ENCODE results near the gene C2orf42.
"Not testable (repeated sequence)": the region's sequence is repeated elsewhere in the genome, so short reads cannot be mapped to it uniquely, and the experiment has no call there.

The C2orf42 gene

DNA sequence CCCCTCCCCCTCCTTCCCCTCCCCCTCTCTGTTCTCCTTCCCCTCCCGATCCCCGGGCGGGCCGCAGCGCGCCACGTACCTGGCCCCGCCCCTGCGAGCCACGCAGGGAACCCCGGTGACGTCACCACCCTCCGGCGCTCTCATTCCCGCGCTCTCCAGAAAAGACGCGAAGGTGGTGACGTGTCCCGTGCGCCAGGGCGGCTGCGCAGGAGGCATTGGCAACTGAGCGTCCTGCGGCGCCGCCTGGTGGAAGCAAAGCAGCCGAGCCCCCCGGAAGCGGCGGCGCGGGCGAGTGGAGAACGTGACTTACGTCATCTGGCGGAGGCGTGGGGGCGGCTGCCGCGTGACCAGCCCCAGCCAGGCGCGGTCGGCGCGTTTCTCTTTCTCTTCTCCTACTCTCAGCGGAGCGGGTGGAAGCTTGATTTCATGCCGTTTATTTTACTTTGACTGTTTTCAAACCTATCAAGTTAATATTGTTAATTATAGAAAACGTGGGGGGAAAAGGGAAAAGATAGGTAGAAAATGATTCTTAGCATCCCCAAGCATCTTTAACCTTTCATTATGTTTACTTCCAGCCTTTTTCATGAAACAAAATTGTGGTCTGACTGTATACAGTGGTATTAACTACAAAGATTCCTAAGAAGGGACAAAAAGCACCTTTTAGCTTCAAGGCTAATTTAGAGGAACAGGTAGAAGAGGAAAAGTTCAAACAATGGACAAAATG is 48.1 kb downstream of the C2orf42 start:
- H3K27ac ChIP-seq (ENCODE audit: low read depth, low read length, severe bottlenecking), result peak overlapping the region; percentile 97
- peak overlapping the region; percentile 55 for H3K4me3 ChIP-seq (ENCODE audit: extremely low read depth, insufficient read depth, low read length, poor library complexity, severe bottlenecking)
- H3K9me3 ChIP-seq (ENCODE audit: control insufficient read depth, low read length), result no peaks in the 10 kb centered on the region
- H3K4me1 ChIP-seq (ENCODE audit: control insufficient read depth, insufficient read depth, low read length, poor library complexity, severe bottlenecking), result peaks cover 9% of the 10 kb centered on the region
- no peaks in the 10 kb centered on the region for H3K36me3 ChIP-seq (ENCODE audit: control insufficient read depth, insufficient read depth, low read length)
- WGBS, 2 experiments (ENCODE audit: insufficient coverage in 2 of 2), result 0 to 1% methylated on average over 19 to 37 of the region's 50 CpGs

DNA sequence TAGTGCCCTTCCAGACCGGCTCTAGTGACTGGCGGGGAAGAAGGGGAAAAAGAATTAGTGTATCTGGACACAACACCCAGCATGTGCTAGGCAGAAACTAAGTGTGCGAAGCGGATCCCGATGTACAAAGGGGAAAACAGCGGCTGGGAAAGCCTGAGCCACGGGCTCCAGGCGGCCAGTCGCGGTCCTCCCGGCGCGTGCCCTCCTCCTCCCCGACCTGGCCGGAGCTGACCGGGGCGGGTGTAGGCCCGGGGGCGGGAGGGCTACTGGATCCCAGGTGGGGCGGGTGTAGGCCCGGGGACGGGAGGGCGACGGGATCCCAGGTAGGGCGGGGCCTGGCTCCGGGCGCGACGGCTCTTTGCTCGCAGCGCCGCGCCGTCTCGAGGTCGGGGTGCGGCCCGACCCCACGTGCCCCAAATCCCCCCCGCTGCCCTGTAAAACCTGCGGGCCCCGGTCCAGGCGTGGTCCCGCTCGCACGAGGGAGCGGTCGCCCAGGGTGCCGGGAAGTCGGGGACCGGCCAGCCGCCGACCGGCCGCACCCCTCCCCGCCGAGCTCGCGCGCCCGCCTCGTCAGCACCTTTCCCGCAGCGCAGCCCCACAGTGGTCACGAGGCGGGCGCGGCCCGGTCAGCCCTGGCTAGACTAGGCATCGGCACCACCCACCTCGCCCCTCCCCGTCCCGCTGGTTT is 48.8 kb downstream of the C2orf42 start:
- 4% methylated on average over 44 to 51 of the region's 73 CpGs for WGBS, 2 experiments (ENCODE audit: insufficient coverage in 2 of 2)
- Histone ChIP-seq H3K4me3 (ENCODE audit: extremely low read depth, insufficient read depth, low read length, poor library complexity, severe bottlenecking) (peak overlapping the region; percentile 55), H3K9me3 (ENCODE audit: control insufficient read depth, low read length) (no peaks in the 10 kb centered on the region), H3K36me3 (ENCODE audit: control insufficient read depth, insufficient read depth, low read length) (no peaks in the 10 kb centered on the region), H3K27ac (ENCODE audit: low read depth, low read length, severe bottlenecking) (peak overlapping the region; percentile 97), H3K4me1 (ENCODE audit: control insufficient read depth, insufficient read depth, low read length, poor library complexity, severe bottlenecking) (peaks cover 9% of the 10 kb centered on the region)

DNA sequence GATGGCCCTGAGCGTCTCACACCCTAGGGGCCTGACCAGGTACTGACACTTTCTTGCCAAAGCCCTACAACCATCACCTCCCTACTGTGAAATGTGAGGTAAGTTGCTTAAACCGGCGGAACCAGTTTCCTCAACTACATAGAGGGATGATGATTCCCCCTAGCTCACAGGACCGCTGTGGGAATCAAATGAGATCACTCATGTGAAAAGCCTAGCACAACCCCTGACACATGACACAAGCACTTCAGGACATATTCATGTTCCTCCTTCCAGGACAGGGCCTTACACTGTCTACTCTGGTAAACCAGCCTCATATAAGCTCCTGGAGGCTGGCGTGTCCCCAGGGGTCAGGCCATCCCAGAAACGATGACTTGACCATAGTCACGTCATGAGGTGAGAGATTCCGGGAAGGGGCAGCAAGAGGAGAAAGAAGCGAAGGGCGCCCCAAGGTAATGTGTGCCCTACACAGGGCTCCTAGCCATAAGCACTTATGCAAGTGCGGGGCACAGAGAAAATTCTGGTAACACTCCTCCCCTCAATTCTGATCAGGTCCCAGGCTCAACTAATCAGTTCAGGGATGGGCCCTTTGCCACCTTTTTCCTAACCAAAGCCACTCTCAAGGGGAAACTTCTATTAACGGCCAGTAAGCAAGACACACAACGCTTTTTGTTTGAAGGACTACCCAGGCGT is 49.5 kb downstream of the C2orf42 start:
- Histone ChIP-seq H3K4me1 (ENCODE audit: control insufficient read depth, insufficient read depth, low read length, poor library complexity, severe bottlenecking) (peaks cover 10% of the 10 kb centered on the region), H3K4me3 (ENCODE audit: extremely low read depth, insufficient read depth, low read length, poor library complexity, severe bottlenecking) (peak overlapping the region; percentile 55), H3K27ac (ENCODE audit: low read depth, low read length, severe bottlenecking) (peak overlapping the region; percentile 97), H3K9me3 (ENCODE audit: control insufficient read depth, low read length) (no peaks in the 10 kb centered on the region), H3K36me3 (ENCODE audit: control insufficient read depth, insufficient read depth, low read length) (no peaks in the 10 kb centered on the region)
- WGBS, 2 experiments (ENCODE audit: insufficient coverage in 2 of 2), result 50 to 62% methylated on average over 10 of the region's 14 CpGs

DNA sequence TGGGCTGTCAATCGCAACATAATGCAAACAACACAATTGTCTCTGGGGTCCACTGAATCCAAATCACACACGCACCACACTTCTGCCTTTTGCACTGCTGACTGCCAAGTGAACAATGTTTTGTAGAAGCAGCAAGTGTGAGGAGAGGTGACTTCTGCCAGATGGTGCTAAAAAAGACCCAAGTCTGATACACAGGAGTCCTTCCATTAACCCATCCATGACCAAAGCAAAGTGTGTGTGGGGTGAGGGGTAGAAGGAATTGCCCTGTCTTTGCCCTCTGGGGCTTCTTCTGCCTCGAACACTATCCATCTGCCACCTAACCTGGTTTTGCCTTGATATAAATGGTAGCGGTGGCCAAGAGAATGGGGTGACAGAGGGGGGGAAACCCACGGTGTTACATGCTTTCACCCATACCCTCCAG is 50.0 kb downstream of the C2orf42 start:
- Histone ChIP-seq H3K9me3 (ENCODE audit: control insufficient read depth, low read length) (no peaks in the 10 kb centered on the region), H3K36me3 (ENCODE audit: control insufficient read depth, insufficient read depth, low read length) (no peaks in the 10 kb centered on the region), H3K4me3 (ENCODE audit: extremely low read depth, insufficient read depth, low read length, poor library complexity, severe bottlenecking) (no peak overlapping the region), H3K4me1 (ENCODE audit: control insufficient read depth, insufficient read depth, low read length, poor library complexity, severe bottlenecking) (peaks cover 16% of the 10 kb centered on the region), H3K27ac (ENCODE audit: low read depth, low read length, severe bottlenecking) (no peak overlapping the region)
- WGBS, 2 experiments (ENCODE audit: insufficient coverage in 2 of 2), result 91 to 93% methylated on average over 1 to 3 of the region's 5 CpGs

DNA sequence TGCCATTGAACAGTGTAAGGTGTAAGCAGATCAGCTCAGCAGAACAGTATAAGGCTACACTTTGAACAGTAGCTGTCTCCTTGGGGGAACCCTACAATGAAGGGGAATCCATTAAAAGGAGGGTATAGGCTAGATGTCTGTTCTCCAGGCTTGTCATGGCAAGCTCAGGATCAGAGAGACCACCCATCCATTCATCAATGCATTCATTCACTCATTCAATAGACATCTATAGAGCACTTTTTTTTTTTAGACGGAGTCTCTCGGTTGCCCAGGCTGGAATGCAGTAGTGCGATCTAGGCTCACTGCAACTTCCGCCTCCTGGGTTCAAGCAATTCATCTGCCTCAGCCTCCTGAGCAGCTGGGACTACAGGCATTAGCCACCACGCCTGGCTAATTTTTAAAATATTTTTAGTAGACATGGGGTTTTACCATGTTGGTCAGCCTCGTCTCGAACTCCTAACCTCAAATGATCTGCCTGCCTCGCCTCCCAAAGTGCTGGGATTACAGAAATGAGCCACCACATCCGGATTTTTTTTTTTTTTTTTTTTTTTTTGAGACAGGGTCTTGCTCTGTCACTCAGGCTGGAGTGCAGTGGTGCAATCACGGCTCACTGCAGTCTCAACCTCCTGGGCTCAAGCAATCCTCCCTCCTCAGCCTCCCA is 56.4 kb downstream of the C2orf42 start:
- Histone ChIP-seq H3K4me1 (ENCODE audit: control insufficient read depth, insufficient read depth, low read length, poor library complexity, severe bottlenecking) (peaks cover 31% of the 10 kb centered on the region), H3K27ac (ENCODE audit: low read depth, low read length, severe bottlenecking) (peak overlapping the region; percentile 88)
- WGBS, 2 experiments (ENCODE audit: insufficient coverage in 2 of 2), result 90 to 97% methylated on average over 5 to 6 of the region's 10 CpGs
- H3K36me3 ChIP-seq (ENCODE audit: control insufficient read depth, insufficient read depth, low read length); H3K9me3 ChIP-seq (ENCODE audit: control insufficient read depth, low read length); H3K4me3 ChIP-seq (ENCODE audit: extremely low read depth, insufficient read depth, low read length, poor library complexity, severe bottlenecking): not testable (repeated sequence)

DNA sequence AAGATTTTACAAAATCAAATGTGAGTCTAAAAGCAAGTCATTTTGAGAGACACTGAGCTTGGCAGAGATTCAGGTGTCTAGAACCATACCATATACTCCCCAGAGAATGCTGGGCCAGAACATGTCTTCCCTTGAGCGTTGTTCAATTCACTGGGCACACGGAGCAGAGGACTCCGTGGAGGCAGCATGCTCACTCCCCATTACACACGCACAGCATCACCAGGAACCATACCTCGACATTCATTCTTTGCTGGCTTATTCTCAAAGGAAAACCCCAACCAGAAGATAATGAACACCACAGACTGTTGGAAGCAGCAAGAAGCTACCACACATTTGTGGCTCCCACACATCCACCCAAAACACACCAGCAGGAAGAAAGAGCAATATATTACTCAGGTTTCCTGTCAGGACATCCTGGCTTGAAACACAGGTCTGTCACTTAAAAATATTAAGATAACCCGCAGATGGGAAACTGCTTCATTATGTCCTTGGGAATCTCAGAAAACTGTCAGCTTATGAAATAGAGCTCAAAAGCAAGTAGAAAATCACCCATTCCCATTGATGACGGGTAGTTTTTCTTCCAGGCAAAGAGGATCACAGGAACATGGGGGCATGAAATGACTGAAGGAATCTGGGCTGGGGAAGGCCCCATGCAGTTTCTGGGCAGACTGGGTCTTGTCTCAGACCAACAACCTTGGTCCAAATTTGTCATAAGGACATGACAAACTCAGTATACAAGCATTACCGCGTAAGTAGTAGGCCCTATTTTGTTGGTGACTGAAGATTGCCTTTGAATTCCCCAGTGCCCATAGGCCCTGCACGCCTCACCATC is 57.1 kb downstream of the C2orf42 start:
- peak overlapping the region; percentile 88 for H3K27ac ChIP-seq (ENCODE audit: low read depth, low read length, severe bottlenecking)
- H3K9me3 ChIP-seq (ENCODE audit: control insufficient read depth, low read length), result no peaks in the 10 kb centered on the region
- H3K36me3 ChIP-seq (ENCODE audit: control insufficient read depth, insufficient read depth, low read length), result no peaks in the 10 kb centered on the region
- H3K4me3 ChIP-seq (ENCODE audit: extremely low read depth, insufficient read depth, low read length, poor library complexity, severe bottlenecking), result no peak overlapping the region
- 96% methylated on average over 7 to 10 of the region's 10 CpGs for WGBS, 2 experiments (ENCODE audit: insufficient coverage in 2 of 2)
- H3K4me1 ChIP-seq (ENCODE audit: control insufficient read depth, insufficient read depth, low read length, poor library complexity, severe bottlenecking), result peaks cover 31% of the 10 kb centered on the region

DNA sequence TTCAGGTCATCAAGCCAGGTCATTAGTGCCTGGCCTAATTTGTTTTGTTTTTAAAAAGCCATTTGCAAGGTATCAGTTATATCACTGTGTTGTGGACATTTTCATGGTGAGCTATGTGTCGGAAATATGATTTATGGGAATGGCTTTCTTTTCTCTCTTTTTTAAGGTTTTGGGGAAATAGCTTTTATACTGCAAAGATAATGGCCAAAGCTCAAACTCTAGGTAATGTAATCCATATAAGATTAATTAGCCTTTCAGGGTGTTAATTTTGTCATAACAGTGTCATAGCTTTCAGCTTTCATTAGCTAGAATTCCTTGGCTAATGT is 57.7 kb downstream of the C2orf42 start:
- Histone ChIP-seq H3K4me1 (ENCODE audit: control insufficient read depth, insufficient read depth, low read length, poor library complexity, severe bottlenecking) (peaks cover 33% of the 10 kb centered on the region), H3K36me3 (ENCODE audit: control insufficient read depth, insufficient read depth, low read length) (no peaks in the 10 kb centered on the region), H3K9me3 (ENCODE audit: control insufficient read depth, low read length) (no peaks in the 10 kb centered on the region), H3K4me3 (ENCODE audit: extremely low read depth, insufficient read depth, low read length, poor library complexity, severe bottlenecking) (no peak overlapping the region), H3K27ac (ENCODE audit: low read depth, low read length, severe bottlenecking) (peak overlapping the region; percentile 88)
- 100% methylated on average over 1 of the region's 1 CpG; no CpG with 5 or more reads in 1 of the 2 experiments for WGBS, 2 experiments (ENCODE audit: insufficient coverage in 2 of 2)

DNA sequence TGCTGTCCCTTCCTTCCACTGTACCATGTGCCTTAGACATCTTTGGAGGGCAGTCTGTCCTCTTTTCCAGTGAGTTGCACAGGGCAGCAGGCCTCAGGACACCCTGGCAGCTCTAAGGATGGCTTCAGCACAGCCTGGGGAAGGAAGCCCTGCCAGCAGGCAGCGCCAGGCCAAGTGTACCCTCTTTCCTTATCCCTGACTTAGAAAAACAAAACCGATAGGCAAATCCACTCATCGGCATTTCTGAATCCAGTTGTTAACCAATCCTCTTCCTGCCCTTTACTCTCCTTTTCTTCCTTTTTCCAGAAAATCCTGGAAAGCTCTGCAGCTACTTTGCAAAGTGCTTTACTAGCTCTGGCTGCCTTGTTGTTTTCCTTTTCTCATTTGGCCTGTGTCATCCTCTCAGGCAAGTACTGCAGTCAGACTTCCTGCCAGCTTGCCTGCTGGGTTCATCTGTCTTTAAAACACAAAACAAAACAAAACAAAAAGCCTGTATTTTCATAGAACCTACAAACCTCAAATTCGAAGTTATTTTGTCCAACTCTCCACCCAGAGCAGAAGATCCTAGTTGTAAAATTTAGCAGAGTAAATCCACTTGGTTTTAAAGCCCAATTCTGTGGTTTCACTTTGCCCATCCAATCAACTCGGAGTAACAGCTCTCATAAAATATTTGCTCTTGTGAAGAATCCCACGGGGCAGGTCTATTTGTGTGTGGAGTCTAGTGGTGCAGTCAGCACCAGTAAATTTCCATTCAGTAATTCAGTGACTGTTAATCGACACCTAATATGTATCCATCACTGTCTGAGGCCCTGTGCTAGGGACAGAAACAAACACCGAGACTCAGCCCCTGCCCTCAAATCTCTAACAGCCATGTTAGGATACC is 58.3 kb downstream of the C2orf42 start:
- Histone ChIP-seq H3K9me3 (ENCODE audit: control insufficient read depth, low read length) (no peaks in the 10 kb centered on the region), H3K27ac (ENCODE audit: low read depth, low read length, severe bottlenecking) (peak overlapping the region; percentile 88), H3K36me3 (ENCODE audit: control insufficient read depth, insufficient read depth, low read length) (no peaks in the 10 kb centered on the region), H3K4me1 (ENCODE audit: control insufficient read depth, insufficient read depth, low read length, poor library complexity, severe bottlenecking) (peaks cover 39% of the 10 kb centered on the region), H3K4me3 (ENCODE audit: extremely low read depth, insufficient read depth, low read length, poor library complexity, severe bottlenecking) (no peak overlapping the region)
- 58 to 65% methylated on average over 5 to 6 of the region's 8 CpGs for WGBS, 2 experiments (ENCODE audit: insufficient coverage in 2 of 2)

DNA sequence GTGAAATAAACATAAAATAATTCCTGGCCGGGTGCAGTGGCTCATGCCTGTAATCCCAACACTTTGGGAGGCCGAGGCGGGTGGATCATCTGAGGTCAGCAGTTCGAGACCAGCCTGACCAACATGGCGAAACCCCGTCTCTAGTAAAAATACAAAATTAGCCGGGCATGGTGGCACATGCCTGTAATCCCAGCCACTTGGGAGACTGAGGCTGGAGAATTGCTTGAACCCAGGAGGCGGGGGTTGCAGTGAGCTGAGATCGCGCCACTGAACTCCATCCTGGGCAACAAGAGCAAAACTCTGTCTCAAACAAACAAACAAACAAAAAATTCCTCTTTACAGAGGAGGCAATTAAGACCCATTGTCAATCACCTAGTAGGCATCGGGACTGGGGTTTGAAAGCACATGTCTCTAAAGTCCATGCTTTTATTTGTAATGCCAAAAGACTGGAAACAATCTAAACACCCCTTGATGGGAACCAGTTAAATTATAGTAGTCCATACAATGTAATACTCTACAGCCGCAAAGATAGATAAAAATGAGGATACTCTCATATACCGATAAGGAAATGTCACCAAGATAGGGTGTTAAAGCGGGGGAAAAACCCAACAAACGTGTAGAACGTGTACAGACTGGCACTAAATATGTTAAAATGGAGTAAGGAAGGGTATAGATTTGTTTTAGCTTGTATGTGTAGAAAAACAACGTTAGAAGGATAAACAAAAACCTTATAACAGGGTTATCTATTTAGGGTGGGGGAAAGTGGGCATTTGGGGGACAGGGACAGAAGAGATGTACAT is 59.3 kb downstream of the C2orf42 start:
- not testable (repeated sequence) for H3K9me3 ChIP-seq (ENCODE audit: control insufficient read depth, low read length); H3K36me3 ChIP-seq (ENCODE audit: control insufficient read depth, insufficient read depth, low read length); H3K27ac ChIP-seq (ENCODE audit: low read depth, low read length, severe bottlenecking); H3K4me3 ChIP-seq (ENCODE audit: extremely low read depth, insufficient read depth, low read length, poor library complexity, severe bottlenecking)
- 97 to 98% methylated on average over 12 to 15 of the region's 17 CpGs for WGBS, 2 experiments (ENCODE audit: insufficient coverage in 2 of 2)
- peaks cover 42% of the 10 kb centered on the region for H3K4me1 ChIP-seq (ENCODE audit: control insufficient read depth, insufficient read depth, low read length, poor library complexity, severe bottlenecking)

Data from mesodermal cell (in vitro differentiated cells).